PC-3 (cell line): ENCODE measurements around the gene CCDC71.

ENCODE experiments used
- EZH2 ChIP-seq: fragments of 300-600 bp; sonication (generic); IDR thresholded peaks from one replicate; pipeline ENCODE4 v1.6.1; 2017; ENCODE audit warnings: antibody characterized with exemption, mild to moderate bottlenecking, low read length; ENCODE audit not compliant: unreplicated experiment
- EZH2phosphoT487 ChIP-seq: fragments of 300-600 bp; sonication (generic); IDR thresholded peaks from 2 replicates; pipeline ENCODE4 v1.6.1; 2018; ENCODE audit warnings: mild to moderate bottlenecking, antibody characterized with exemption, low read length, borderline replicate concordance
- TF ChIP-seq, protein P1 (sequence below): fragments of 300-600 bp; sonication (generic); conservative IDR thresholded peaks from 2 replicates; pipeline ENCODE4 v1.5.1; 2017; ENCODE audit warnings: antibody characterized with exemption, low read depth, mild to moderate bottlenecking, low read length

- TF ChIP-seq, protein P1, sequence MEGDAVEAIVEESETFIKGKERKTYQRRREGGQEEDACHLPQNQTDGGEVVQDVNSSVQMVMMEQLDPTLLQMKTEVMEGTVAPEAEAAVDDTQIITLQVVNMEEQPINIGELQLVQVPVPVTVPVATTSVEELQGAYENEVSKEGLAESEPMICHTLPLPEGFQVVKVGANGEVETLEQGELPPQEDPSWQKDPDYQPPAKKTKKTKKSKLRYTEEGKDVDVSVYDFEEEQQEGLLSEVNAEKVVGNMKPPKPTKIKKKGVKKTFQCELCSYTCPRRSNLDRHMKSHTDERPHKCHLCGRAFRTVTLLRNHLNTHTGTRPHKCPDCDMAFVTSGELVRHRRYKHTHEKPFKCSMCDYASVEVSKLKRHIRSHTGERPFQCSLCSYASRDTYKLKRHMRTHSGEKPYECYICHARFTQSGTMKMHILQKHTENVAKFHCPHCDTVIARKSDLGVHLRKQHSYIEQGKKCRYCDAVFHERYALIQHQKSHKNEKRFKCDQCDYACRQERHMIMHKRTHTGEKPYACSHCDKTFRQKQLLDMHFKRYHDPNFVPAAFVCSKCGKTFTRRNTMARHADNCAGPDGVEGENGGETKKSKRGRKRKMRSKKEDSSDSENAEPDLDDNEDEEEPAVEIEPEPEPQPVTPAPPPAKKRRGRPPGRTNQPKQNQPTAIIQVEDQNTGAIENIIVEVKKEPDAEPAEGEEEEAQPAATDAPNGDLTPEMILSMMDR: no peak
- TF ChIP-seq EZH2phosphoT487: no peak
- no peak for TF ChIP-seq EZH2
Measured at GRCh38 chr3:49165771-49166751, at the start of gene CCDC71.
